Duodenal mucosa (tissue), 2 donors: ENCODE data around the gene TMC2.
"Not testable (repeated sequence)": the region's sequence is repeated elsewhere in the genome, so short reads cannot be mapped to it uniquely, and the experiment has no call there.

Source experiments
- H3K27ac ChIP-seq: one replicate; pipeline ENCODE4 v1.7.0; 2013; ENCODE audit warnings: low read depth, low read length
- H3K27me3 ChIP-seq, 2 donors: one replicate each; pipeline ENCODE4 v1.7.0; 2013; ENCODE audit warnings: low read length in 2 of 2, control low read depth in 1 of 2; ENCODE audit not compliant: insufficient read depth in 2 of 2, control insufficient read depth in 1 of 2
- H3K36me3 ChIP-seq, 2 donors: one replicate each; pipeline ENCODE4 v1.7.0; 2013; ENCODE audit warnings: low read length in 2 of 2, control low read depth in 1 of 2; ENCODE audit not compliant: insufficient read depth in 2 of 2, control insufficient read depth in 1 of 2
- H3K4me1 ChIP-seq, 2 donors: one replicate each; pipeline ENCODE4 v1.7.0; 2013; ENCODE audit warnings: low read length in 2 of 2, control low read depth in 1 of 2; ENCODE audit not compliant: insufficient read depth in 2 of 2, control insufficient read depth in 1 of 2
- H3K4me3 ChIP-seq, 2 donors: one replicate each; pipeline ENCODE4 v1.7.0; 2013; ENCODE audit warnings: low read length in 2 of 2, low read depth in 1 of 2
- H3K9ac ChIP-seq, 2 donors: one replicate each; pipeline ENCODE4 v1.7.0; 2013; ENCODE audit warnings: low read length in 2 of 2, low read depth in 1 of 2
- H3K9me3 ChIP-seq, 2 donors: one replicate each; pipeline ENCODE4 v1.7.0; 2013; ENCODE audit warnings: low read length in 2 of 2, control low read depth in 1 of 2; ENCODE audit not compliant: control insufficient read depth in 1 of 2

Gene TMC2

GRCh38 chr20:2682040-2682439, 145.7 kb downstream of the TMC2 start:
- not testable (repeated sequence) for H3K9ac ChIP-seq, H3K9me3 ChIP-seq, H3K4me3 ChIP-seq, H3K27me3 ChIP-seq, H3K36me3 ChIP-seq, H3K4me1 ChIP-seq, H3K27ac ChIP-seq

- H3K36me3 ChIP-seq, H3K9me3 ChIP-seq, H3K27ac ChIP-seq, H3K9ac ChIP-seq, H3K4me3 ChIP-seq, H3K4me1 ChIP-seq: not testable (repeated sequence)
- peaks cover 4 to 10% of the 10 kb centered on the region in 2 donors for H3K27me3 ChIP-seq
Measured at GRCh38 chr20:2684817-2685216, 148.4 kb downstream of the TMC2 start.

GRCh38 chr20:2687514-2687913, 151.1 kb downstream of the TMC2 start:
- Histone ChIP-seq H3K36me3 (no peaks in the 10 kb centered on the region), H3K4me3 (no peak overlapping the region), H3K27ac (no peak overlapping the region), H3K4me1 (peaks cover 3 to 6% of the 10 kb centered on the region in 2 donors), H3K27me3 (peaks cover 4 to 33% of the 10 kb centered on the region in 2 donors), H3K9me3 (no peaks in the 10 kb centered on the region), H3K9ac (no peak overlapping the region)

- Histone ChIP-seq H3K36me3 (no peaks in the 10 kb centered on the region), H3K4me1 (peaks cover 3 to 6% of the 10 kb centered on the region in 2 donors), H3K27ac (no peak overlapping the region), H3K27me3 (peaks cover 4 to 33% of the 10 kb centered on the region in 2 donors), H3K4me3 (no peak overlapping the region), H3K9me3 (no peaks in the 10 kb centered on the region), H3K9ac (no peak overlapping the region)
Measured at GRCh38 chr20:2688041-2688591, 151.7 kb downstream of the TMC2 start.

- Histone ChIP-seq H3K27ac (no peak overlapping the region), H3K4me1 (peaks cover 3 to 6% of the 10 kb centered on the region in 2 donors), H3K27me3 (peaks cover 20 to 47% of the 10 kb centered on the region in 2 donors), H3K9ac (no peak overlapping the region), H3K36me3 (no peaks in the 10 kb centered on the region), H3K4me3 (no peak overlapping the region), H3K9me3 (no peaks in the 10 kb centered on the region)
Measured at GRCh38 chr20:2690213-2690612, 153.8 kb downstream of the TMC2 start.

- peaks cover 3 to 6% of the 10 kb centered on the region in 2 donors for H3K4me1 ChIP-seq
- H3K9me3 ChIP-seq, result no peaks in the 10 kb centered on the region
- H3K9ac ChIP-seq, result no peak overlapping the region
- peaks cover 24 to 47% of the 10 kb centered on the region in 2 donors for H3K27me3 ChIP-seq
- H3K27ac ChIP-seq, result no peak overlapping the region
- no peaks in the 10 kb centered on the region for H3K36me3 ChIP-seq
- no peak overlapping the region for H3K4me3 ChIP-seq
Measured at GRCh38 chr20:2690718-2691117, 154.3 kb downstream of the TMC2 start.

- Histone ChIP-seq H3K4me1 (peaks cover 3 to 6% of the 10 kb centered on the region in 2 donors), H3K27me3 (peaks cover 26 to 49% of the 10 kb centered on the region in 2 donors), H3K4me3 (no peak overlapping the region), H3K27ac (no peak overlapping the region), H3K9ac (no peak overlapping the region), H3K9me3 (no peaks in the 10 kb centered on the region), H3K36me3 (no peaks in the 10 kb centered on the region)
Measured at GRCh38 chr20:2691127-2691526, 154.8 kb downstream of the TMC2 start.
